ENCODE results near the gene ATP6AP1.

ATP6AP1 gene

DNA sequence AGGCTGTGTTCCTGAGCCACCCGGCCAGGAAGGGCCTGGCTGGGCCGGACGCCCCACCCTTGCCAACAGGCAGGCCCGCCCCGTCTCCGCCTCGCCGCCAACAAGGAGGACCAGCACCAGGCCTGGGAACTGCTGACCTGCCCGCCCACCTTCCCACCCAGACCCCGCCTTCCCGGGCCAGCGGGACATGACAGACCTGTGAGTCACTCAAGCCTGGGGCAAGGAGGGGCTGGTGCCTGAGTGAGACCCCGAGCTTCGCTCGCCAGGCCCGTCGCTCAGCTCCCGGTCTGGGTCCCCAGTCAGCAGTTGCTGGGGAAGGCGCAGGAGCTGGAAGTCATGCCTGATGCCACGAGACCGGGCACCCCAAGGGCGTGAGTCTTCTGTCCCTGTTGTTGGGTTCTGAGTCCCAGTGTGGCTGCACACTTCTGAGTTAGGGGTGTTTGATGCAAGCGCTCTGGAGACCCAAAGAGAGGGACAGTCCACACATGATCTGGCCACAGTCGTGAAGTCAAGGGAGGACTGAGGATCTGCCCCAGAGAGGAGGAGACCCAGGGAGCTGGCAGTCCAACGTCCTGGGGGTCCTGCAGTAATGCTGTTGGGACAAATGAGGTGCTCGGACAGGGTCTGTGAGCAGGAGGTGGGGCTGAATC lies 19.1 kb upstream of the ATP6AP1 start, which contains the start of gene DNASE1L1:
DNASE1L1 (minus strand) TSS at position 33 of the 650 bp plus-strand sequence. CDS start 3,686 bp downstream, outside the sequence.
- Mint-ChIP-seq H3K27ac (peak within 1 kb of the TSS; percentile 74), H3K36me3 (peaks cover 22% of the 10 kb centered on the region), H3K9me3 (no peaks in the 10 kb centered on the region), H3K4me3 (peak within 1 kb of the TSS; percentile 56), H3K4me1 (peaks cover 14% of the 10 kb centered on the region)
- ATAC-seq (peak; percentile 23), DNase-seq (ENCODE audit: low spot score in 2 of 2) (no peak)

DNA sequence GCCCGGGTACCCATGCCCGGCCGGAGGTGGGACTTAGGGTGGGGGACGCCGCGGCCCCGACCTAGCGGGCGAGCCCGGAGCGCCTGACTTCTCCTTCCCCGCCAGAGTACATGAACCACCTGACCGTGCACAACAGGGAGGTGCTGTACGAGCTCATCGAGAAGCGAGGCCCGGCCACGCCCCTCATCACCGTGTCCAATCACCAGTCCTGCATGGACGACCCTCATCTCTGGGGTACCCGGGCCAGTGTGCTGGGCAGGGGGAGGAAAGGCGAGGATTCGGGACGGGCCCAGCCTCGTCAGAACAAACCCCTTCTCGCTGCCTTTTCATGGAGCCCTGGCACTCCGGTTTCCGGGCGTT lies 16.5 kb upstream of the ATP6AP1 start:
- Mint-ChIP-seq H3K9me3 (no peaks in the 10 kb centered on the region), H3K36me3 (peaks cover 38% of the 10 kb centered on the region), H3K27ac (peak overlapping the region; percentile 86), H3K4me3 (peak overlapping the region; percentile 82), H3K4me1 (peaks cover 14% of the 10 kb centered on the region)
- ATAC-seq, result peak; percentile 85
- peak in 1 of 2 donors; percentile 72 for DNase-seq (ENCODE audit: low spot score in 2 of 2)

DNA sequence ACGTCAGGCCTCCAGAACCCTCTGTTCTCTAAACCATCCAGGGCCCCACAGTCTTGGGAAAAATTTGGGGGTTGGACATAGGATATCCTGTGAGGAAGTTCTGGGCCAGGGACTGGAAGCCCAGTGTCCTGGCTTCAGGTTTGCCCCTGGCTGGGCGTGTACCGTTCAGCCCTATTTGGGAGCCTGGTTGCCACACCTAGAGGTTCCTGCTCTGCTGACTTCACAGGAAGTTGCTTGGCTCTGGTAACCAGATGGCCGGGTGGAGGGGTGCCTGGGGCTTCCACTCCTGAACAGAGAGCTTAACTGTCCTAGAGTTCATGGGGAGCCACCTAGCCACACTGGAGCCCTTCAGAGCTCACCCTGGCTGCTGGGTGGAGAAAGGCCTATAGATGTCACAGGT lies 16.0 kb upstream of the ATP6AP1 start:
- no peak for DNase-seq (ENCODE audit: low spot score in 2 of 2)
- H3K27ac Mint-ChIP-seq, result peak overlapping the region; percentile 86

DNA sequence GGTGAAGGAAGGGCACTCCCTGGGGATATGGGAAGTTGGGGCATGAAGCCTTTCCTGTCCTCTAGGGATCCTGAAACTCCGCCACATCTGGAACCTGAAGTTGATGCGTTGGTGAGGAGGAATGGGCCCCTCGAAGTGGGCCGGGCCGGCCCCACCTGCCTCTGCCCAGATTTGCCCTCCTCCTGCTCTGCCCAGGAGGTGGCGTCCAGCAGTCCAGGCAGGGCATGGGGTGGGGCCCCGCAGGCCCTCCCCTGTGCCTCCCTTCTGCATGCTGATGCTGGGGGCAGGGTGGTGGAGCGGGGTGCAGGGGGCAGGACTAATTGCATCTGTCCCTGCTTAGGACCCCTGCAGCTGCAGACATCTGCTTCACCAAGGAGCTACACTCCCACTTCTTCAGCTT lies 15.3 kb upstream of the ATP6AP1 start:
- DNase-seq (ENCODE audit: low spot score in 2 of 2), result no peak
- Mint-ChIP-seq H3K4me3 (peak overlapping the region; percentile 82), H3K4me1 (peaks cover 14% of the 10 kb centered on the region), H3K36me3 (peaks cover 38% of the 10 kb centered on the region), H3K9me3 (no peaks in the 10 kb centered on the region), H3K27ac (peak overlapping the region; percentile 86)
- ATAC-seq, result no peak

More for the DNA sequence above, 16.0 kb upstream of the ATP6AP1 start:
- Mint-ChIP-seq H3K4me1 (peaks cover 14% of the 10 kb centered on the region), H3K9me3 (no peaks in the 10 kb centered on the region), H3K4me3 (peak overlapping the region; percentile 82), H3K36me3 (peaks cover 38% of the 10 kb centered on the region)
- ATAC-seq, result peak; percentile 47

DNA sequence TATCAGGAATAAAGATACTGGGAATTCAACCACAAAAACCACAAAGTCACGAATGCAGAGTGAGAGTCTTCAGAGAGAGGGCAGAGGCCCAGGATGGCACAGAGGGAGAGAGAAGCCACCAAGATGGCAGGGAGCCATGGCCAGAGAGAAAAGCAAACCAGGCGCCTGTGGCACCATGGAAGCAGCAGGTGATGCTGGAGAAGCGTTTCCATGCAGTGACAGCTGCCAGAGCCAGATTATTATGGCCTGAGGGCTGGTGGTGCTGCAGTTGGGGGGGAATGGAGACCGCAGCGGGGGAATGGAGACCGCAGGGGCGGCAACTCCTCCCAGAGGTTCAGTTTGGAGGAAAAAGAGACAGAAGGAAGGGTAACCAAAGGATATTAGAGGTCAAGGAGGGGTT lies 11.3 kb upstream of the ATP6AP1 start:
- no peak overlapping the region for H3K27ac Mint-ChIP-seq
- DNase-seq (ENCODE audit: low spot score in 2 of 2), result no peak
- no peak for ATAC-seq
- H3K4me3 Mint-ChIP-seq, result no peak overlapping the region
- H3K9me3 Mint-ChIP-seq, result no peaks in the 10 kb centered on the region
- peaks cover 25% of the 10 kb centered on the region for H3K36me3 Mint-ChIP-seq
- peaks cover 6% of the 10 kb centered on the region for H3K4me1 Mint-ChIP-seq

DNA sequence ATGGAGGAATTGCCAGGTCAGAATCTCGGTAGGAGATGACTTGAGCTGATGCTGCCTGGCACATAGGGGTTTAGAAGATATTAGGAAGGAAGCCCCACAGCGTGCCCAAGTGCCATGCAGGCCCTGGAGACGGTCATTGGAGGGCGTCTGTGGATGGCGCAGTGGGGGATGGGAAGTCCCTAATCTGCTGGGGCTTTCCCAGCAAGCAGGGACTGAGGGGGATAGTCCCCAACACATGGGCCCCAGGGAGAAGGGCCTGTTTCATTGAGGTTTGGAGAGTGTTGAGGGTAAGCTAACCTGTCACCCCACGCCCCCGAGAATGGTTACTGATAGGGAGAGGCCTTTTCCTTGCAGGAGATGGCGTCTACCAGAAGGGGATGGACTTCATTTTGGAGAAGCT lies 9.3 kb upstream of the ATP6AP1 start:
- DNase-seq (ENCODE audit: low spot score in 2 of 2) (no peak), ATAC-seq (no peak)
- Mint-ChIP-seq H3K4me3 (no peak overlapping the region), H3K36me3 (peaks cover 16% of the 10 kb centered on the region), H3K27ac (peak overlapping the region; percentile 54), H3K4me1 (no peaks in the 10 kb centered on the region), H3K9me3 (no peaks in the 10 kb centered on the region)

DNA sequence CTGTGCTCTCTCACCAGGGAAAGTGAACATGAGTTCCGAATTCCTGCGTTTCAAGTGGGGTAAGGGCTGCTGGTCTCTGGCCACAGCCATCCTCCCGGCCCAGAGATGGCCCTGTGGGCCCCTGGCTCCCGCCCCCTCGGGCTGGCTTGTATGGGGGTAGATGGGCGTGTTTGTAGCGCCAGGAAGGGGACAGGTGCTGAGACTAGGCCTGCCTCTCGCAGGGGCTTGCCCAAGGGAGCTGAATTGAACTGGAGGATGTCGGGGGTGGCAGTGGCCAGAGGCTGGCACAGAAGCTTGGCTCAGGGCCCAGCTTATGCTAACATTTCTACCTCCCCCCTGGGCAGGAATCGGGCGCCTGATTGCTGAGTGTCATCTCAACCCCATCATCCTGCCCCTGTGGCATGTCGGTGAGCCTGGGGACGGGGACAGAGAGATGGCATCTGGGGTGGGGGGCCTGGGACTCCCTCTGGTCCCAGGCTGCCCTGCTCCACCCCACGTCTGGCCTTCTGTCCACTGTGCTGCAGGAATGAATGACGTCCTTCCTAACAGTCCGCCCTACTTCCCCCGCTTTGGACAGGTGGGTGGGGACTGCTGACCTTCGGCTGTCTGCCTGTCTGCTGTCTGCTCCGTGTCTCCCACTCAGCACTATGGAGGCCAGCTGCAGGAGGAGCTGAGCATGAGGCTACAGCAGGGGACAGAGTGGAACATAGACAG lies 8.6 kb upstream of the ATP6AP1 start:
- ATAC-seq, result no peak

DNA sequence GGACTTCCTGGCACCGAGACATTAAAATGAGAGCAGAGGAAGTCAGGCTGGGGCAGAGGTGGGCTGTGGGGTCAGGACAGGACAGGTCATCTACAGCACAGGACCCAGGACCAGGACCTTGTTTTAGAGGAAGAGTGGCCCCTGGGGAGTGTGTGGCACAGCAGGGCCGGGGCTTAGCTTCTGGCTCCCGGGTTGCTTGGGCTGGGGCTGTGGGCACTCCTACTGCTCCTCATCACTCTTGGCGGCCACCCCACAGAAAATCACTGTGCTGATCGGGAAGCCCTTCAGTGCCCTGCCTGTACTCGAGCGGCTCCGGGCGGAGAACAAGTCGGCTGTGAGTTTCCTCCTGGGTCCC lies 8.1 kb upstream of the ATP6AP1 start:
- DNase-seq (ENCODE audit: low spot score in 2 of 2), result no peak
- no peaks in the 10 kb centered on the region for H3K4me1 Mint-ChIP-seq
- H3K9me3 Mint-ChIP-seq, result no peaks in the 10 kb centered on the region
- peaks cover 11% of the 10 kb centered on the region for H3K36me3 Mint-ChIP-seq
- H3K4me3 Mint-ChIP-seq, result no peak overlapping the region
- H3K27ac Mint-ChIP-seq, result peak overlapping the region; percentile 23
- no peak for ATAC-seq

More for the DNA sequence above, 8.6 kb upstream of the ATP6AP1 start:
- no peaks in the 10 kb centered on the region for H3K9me3 Mint-ChIP-seq
- no peaks in the 10 kb centered on the region for H3K4me1 Mint-ChIP-seq
- peak overlapping the region; percentile 23 for H3K27ac Mint-ChIP-seq
- DNase-seq (ENCODE audit: low spot score in 2 of 2), result no peak
- H3K36me3 Mint-ChIP-seq, result peaks cover 16% of the 10 kb centered on the region
- no peak overlapping the region for H3K4me3 Mint-ChIP-seq

DNA sequence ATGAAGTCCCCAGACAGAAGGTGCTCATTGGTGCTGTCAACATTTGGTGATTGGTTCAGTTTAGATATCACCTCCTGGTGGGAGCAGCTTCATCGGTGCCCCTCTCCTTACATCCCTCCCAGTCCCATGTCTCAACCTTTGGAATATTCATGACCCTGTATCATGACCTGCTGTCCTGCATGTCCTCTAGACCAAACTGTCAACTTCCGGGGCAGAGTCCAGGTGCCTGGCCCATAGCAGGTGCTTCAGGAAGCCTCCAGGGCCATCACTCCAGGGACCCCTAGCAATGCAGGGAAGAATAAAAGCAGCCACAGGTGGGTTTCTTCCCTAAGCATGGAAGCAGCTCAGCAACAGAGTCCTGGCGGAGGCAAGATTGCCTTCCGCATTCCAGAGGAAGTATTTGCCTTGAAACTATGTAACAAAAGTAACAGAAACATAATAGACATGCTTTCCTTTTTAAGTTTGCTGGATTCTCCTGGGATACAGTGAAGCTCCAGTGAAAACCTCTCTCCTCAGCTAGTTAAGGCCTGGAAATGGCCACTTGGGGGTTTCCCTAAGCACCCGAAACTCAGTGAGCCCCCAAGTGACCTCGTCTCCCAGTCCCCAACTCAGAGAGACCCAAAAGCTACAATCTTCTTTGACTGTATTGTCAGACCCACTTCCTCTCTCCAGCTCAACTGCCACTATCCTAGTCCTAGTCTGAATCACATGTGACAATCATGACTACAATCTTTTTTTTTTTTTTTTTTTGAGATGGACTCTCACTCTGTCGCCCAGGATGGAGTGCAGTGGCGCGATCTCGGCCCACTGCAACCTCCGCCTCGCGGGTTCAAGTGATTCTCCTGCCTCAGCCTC lies 1.3 kb upstream of the ATP6AP1 start:
- DNase-seq (ENCODE audit: low spot score in 2 of 2) (no peak), ATAC-seq (no peak)
- Mint-ChIP-seq H3K36me3 (peaks cover 19% of the 10 kb centered on the region), H3K9me3 (no peaks in the 10 kb centered on the region), H3K27ac (no peak overlapping the region), H3K4me3 (peak overlapping the region; percentile 77), H3K4me1 (peaks cover 29% of the 10 kb centered on the region)

DNA sequence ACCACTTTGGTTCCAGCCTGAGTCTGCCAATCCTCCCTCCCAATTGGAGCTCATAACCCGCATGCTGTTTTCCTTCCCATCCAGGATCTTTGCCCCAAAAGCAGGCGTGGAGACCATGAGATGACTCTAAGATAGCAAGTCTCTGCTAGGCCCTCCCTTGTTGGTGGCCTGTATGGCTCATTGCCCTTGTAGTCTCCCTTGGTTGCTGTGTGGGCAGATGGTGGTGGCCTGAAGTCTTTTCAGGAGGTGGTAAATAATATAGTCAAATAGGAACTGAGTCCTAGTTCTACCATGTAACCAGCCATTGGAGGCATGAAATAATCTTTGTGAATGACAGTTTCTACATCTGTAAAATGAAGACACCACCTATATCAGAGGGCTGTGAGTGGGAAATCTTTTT lies 1.2 kb downstream of the ATP6AP1 start:
- Mint-ChIP-seq H3K27ac (peak overlapping the region; percentile 93), H3K4me1 (peaks cover 29% of the 10 kb centered on the region)
- ATAC-seq, result peak; percentile 61

DNA sequence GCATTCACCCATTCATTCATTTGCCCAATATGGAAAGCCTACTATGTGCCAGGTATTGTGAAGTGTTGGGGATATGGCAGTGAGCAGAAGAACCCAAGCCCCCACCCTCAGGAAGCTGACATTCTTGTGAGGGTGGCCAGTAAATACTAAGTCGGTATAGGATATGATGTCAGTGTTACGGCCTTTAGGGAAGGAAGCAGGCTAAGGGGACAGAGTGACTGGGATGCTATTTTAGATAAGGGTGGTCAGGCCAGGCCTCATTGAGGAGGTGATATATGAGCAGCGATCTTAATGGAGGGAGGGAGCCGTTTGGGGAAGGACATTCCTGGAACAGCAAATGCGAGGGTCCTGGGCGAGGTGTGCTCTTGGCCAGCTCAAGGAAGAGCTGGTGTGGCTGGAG lies 2.0 kb downstream of the ATP6AP1 start:
- no peak for ATAC-seq
- Mint-ChIP-seq H3K36me3 (peaks cover 26% of the 10 kb centered on the region), H3K4me3 (peak overlapping the region; percentile 77), H3K9me3 (no peaks in the 10 kb centered on the region), H3K4me1 (peaks cover 29% of the 10 kb centered on the region), H3K27ac (peak overlapping the region; percentile 93)
- DNase-seq (ENCODE audit: low spot score in 2 of 2), result no peak

More for the DNA sequence above, 1.2 kb downstream of the ATP6AP1 start:
- H3K9me3 Mint-ChIP-seq, result no peaks in the 10 kb centered on the region
- DNase-seq (ENCODE audit: low spot score in 2 of 2), result no peak
- H3K4me3 Mint-ChIP-seq, result peak overlapping the region; percentile 77
- peaks cover 26% of the 10 kb centered on the region for H3K36me3 Mint-ChIP-seq

DNA sequence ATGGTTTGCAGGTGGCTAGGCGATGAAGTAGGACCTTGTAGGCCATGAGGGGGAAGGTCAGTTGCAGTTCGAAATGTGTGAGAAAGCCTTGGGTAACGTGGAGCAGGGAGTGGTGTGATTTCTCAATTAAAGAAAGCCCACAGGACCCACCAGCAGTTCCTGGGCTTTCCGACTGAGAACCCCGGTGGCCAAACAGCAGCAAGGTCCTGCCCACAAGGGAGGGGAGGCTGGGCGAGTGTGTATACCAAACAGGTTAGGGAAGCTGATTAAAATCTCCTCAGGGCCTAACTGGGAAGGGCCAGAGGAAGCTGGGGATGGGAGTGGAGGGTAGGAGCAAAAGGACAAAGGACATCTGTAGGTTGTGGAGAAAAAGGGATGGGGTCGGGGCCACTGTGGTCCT lies 2.4 kb downstream of the ATP6AP1 start:
- Mint-ChIP-seq H3K27ac (peak overlapping the region; percentile 93), H3K4me1 (peaks cover 30% of the 10 kb centered on the region), H3K36me3 (peaks cover 30% of the 10 kb centered on the region), H3K4me3 (no peak overlapping the region), H3K9me3 (no peaks in the 10 kb centered on the region)
- ATAC-seq (no peak), DNase-seq (ENCODE audit: low spot score in 2 of 2) (no peak)

DNA sequence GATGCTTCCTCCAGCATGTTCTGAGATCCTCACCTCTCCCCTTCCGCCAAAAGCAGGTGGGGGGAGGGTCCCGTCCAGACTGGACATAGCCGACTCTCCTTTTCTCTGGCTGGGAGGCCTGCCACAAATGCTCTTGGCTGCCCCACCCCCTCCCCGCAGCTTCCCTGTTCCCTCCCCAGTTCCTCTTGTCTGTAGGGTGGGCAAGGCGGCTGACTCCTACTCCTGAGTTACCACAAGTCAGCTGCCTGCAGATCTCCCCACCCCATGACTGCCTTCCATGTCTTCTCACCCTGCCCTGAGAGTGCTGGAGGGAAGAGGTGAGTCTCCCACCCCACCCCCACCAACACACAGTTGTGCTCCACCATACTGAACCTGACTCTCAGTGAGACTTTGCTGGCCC lies 2.9 kb downstream of the ATP6AP1 start:
- DNase-seq (ENCODE audit: low spot score in 2 of 2) (no peak), ATAC-seq (no peak)
- Mint-ChIP-seq H3K4me3 (no peak overlapping the region), H3K4me1 (peaks cover 34% of the 10 kb centered on the region), H3K36me3 (peaks cover 35% of the 10 kb centered on the region), H3K27ac (no peak overlapping the region), H3K9me3 (no peaks in the 10 kb centered on the region)

DNA sequence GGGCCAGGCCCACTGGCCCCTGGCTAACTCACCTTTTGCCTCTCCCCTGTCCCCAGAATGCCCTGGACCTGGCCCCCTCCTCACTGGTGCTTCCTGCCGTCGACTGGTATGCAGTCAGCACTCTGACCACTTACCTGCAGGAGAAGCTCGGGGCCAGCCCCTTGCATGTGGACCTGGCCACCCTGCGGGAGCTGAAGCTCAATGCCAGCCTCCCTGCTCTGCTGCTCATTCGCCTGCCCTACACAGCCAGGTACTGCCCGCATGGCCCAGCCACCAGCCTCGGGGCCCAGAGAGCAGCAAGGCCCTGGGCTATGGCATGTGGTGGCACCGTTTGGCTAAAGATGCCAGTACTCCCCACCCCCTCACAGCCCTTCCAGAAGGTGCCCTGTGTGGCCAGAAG lies 3.7 kb downstream of the ATP6AP1 start:
- H3K27ac Mint-ChIP-seq, result no peak overlapping the region
- no peak overlapping the region for H3K4me3 Mint-ChIP-seq
- no peak for ATAC-seq
- DNase-seq (ENCODE audit: low spot score in 2 of 2), result no peak
- peaks cover 36% of the 10 kb centered on the region for H3K4me1 Mint-ChIP-seq
- H3K9me3 Mint-ChIP-seq, result no peaks in the 10 kb centered on the region
- peaks cover 39% of the 10 kb centered on the region for H3K36me3 Mint-ChIP-seq

DNA sequence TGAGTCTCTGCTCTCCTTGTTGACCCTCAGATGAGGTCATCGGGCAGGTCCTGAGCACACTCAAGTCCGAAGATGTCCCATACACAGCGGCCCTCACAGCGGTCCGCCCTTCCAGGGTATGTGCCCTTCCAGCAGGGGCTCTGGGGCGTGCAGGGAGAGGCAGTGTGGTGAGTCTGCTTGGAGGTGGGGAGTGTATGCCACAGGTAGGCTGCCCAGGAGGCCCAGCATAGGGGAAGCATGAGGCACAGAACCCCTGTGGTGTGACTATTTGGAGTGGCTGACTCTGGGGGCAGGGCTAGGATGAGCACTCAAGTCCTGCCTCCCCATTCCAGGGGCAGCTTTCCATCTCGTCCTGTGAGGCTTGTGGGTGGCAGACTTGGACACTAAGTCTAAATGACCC lies 5.1 kb downstream of the ATP6AP1 start:
- ATAC-seq, result no peak
- H3K27ac Mint-ChIP-seq, result no peak overlapping the region
- H3K4me3 Mint-ChIP-seq, result no peak overlapping the region
- H3K36me3 Mint-ChIP-seq, result peaks cover 42% of the 10 kb centered on the region
- peaks cover 36% of the 10 kb centered on the region for H3K4me1 Mint-ChIP-seq
- no peak for DNase-seq (ENCODE audit: low spot score in 2 of 2)
- no peaks in the 10 kb centered on the region for H3K9me3 Mint-ChIP-seq
